ENCODE data around the gene SFXN5. TPM values are rescaled to one million over a fixed set of nuclear protein-coding genes. Genes with fewer than 3 reads are reported as not detected.

Gene SFXN5
- total RNA-seq, 1 donor from 2014 or later: 7.6 TPM

GRCh38 chr2:73006969-73007710, 64.4 kb downstream of the SFXN5 start:
- Histone ChIP-seq H3K36me3 (ENCODE audit: control insufficient read depth, insufficient read depth, low read length) (no peaks in the 10 kb centered on the region), H3K27me3 (ENCODE audit: control insufficient read depth, insufficient read depth, low read length) (no peaks in the 10 kb centered on the region), H3K4me3 (ENCODE audit: low read depth, low read length) (no peak overlapping the region)
- no peak for DNase-seq (ENCODE audit: low read depth)
- no peak for TF ChIP-seq CTCF (IDR thresholded peaks at IDR 0.05; ENCODE audit: insufficient read depth, low read length, poor library complexity, severe bottlenecking)

- Histone ChIP-seq H3K27me3 (ENCODE audit: control insufficient read depth, insufficient read depth, low read length) (no peaks in the 10 kb centered on the region), H3K4me3 (ENCODE audit: low read depth, low read length) (no peak overlapping the region), H3K36me3 (ENCODE audit: control insufficient read depth, insufficient read depth, low read length) (no peaks in the 10 kb centered on the region)
- no peak for DNase-seq (ENCODE audit: low read depth)
- no peak for TF ChIP-seq CTCF (IDR thresholded peaks at IDR 0.05; ENCODE audit: insufficient read depth, low read length, poor library complexity, severe bottlenecking)
Measured at GRCh38 chr2:73004889-73005596, 66.5 kb downstream of the SFXN5 start.

GRCh38 chr2:73004466-73004865, 67.0 kb downstream of the SFXN5 start:
- TF ChIP-seq CTCF (IDR thresholded peaks at IDR 0.05; ENCODE audit: insufficient read depth, low read length, poor library complexity, severe bottlenecking): no peak
- no peak for DNase-seq (ENCODE audit: low read depth)

GRCh38 chr2:73003027-73003426, 68.5 kb downstream of the SFXN5 start:
- no peak for DNase-seq (ENCODE audit: low read depth)
- H3K4me3 ChIP-seq (ENCODE audit: low read depth, low read length): no peak overlapping the region
- no peaks in the 10 kb centered on the region for H3K27me3 ChIP-seq (ENCODE audit: control insufficient read depth, insufficient read depth, low read length)
- no peak for TF ChIP-seq CTCF (IDR thresholded peaks at IDR 0.05; ENCODE audit: insufficient read depth, low read length, poor library complexity, severe bottlenecking)
- no peaks in the 10 kb centered on the region for H3K36me3 ChIP-seq (ENCODE audit: control insufficient read depth, insufficient read depth, low read length)

More at GRCh38 chr2:73004466-73004865, 67.0 kb downstream of the SFXN5 start:
- Histone ChIP-seq H3K36me3 (ENCODE audit: control insufficient read depth, insufficient read depth, low read length) (no peaks in the 10 kb centered on the region), H3K27me3 (ENCODE audit: control insufficient read depth, insufficient read depth, low read length) (no peaks in the 10 kb centered on the region), H3K4me3 (ENCODE audit: low read depth, low read length) (no peak overlapping the region)

DNA sequence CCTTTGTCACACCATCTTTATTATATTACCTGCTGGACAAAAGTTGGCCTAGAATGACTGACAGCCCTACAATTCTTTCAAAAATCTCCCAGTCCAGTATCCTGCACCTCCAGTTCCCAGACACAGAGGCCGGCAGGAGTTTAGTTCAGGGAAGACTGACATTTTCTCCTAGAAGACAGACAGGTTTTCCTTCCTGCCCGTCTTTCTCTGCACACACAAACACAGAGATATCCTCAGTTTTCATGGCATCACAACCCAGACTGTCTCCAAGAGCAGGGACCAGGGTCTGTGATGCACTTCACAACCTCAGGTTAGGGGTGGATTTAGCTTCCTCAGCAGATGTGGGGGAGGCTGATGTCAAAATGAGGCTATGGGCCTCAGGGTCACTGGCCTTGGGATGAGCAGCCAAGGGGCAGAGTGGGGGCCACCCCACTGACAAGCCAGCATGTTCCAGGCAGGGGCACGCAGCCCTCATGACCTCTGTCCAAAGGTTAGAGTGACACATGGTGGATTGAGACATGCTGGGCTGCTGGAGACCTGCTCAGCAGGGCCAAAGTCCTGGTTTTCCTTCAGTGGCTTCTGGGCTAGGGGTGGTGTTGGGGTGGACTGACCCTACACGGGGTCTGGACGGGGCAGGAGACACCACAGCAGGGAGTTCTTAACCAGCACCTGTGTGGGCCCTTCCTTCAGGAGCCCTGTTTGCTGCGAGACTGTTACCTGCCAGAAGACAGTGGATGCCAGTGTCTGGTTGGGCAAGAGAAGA, 70.5 kb downstream of the SFXN5 start:
- TF ChIP-seq CTCF (IDR thresholded peaks at IDR 0.05; ENCODE audit: insufficient read depth, low read length, poor library complexity, severe bottlenecking): no peak
- DNase-seq (ENCODE audit: low read depth): no peak
- no peaks in the 10 kb centered on the region for H3K36me3 ChIP-seq (ENCODE audit: control insufficient read depth, insufficient read depth, low read length)
- no peaks in the 10 kb centered on the region for H3K27me3 ChIP-seq (ENCODE audit: control insufficient read depth, insufficient read depth, low read length)
- no peak overlapping the region for H3K4me3 ChIP-seq (ENCODE audit: low read depth, low read length)
